K562 (cell line): Measurements from ENCODE around the gene VWC2L.

Source experiments
- BCOR ChIP-seq: fragments of 450-650 bp; IDR thresholded peaks from 2 replicates; pipeline ENCODE4 v1.6.1; 2016
- CEBPB ChIP-seq: fragments of 450-650 bp; IDR thresholded peaks from 2 replicates; pipeline ENCODE4 v1.6.1; 2016; ENCODE audit warnings: missing genetic modification characterization, missing compliant biosample characterization
- CHD1 ChIP-seq: fragments of 200-600 bp; sonication (generic); IDR thresholded peaks from one replicate; pipeline ENCODE4 v1.6.1; 2012; ENCODE audit warnings: mild to moderate bottlenecking, moderate library complexity, low read length, inconsistent platforms
- JUND ChIP-seq, 2 experiments: IDR thresholded peaks; 2 replicates in 1 of 2; 3 replicates in 1 of 2; pipeline ENCODE4 v1.6.1; 2011; ENCODE audit warnings: borderline replicate concordance in 2 of 2, low read depth in 2 of 2, low read length in 2 of 2, improper control_type of control experiment in 1 of 2, missing biosample characterization in 1 of 2, missing genetic modification characterization in 1 of 2, missing genetic modification reagents in 1 of 2
- MAFG ChIP-seq: fragments of 450-650 bp; conservative IDR thresholded peaks from 2 replicates; pipeline ENCODE4 v1.6.1; 2016; ENCODE audit warnings: missing genetic modification characterization, missing compliant biosample characterization
- RAD21 ChIP-seq, 2 experiments: fragments of 250-450 bp in 1 of 2; fragments of 450-650 bp in 1 of 2; sonication (Bioruptor Pico) in 1 of 2; formaldehyde crosslinking in 1 of 2; IDR thresholded peaks in 1 of 2; conservative IDR thresholded peaks in 1 of 2; 2 replicates each; pipeline versions ENCODE4 v1.4.0 to v1.8.0; 2020 to 2022; ENCODE audit warnings: mild to moderate bottlenecking in 2 of 2, moderate library complexity in 1 of 2
- RAD51 ChIP-seq: fragments of 450-650 bp; IDR thresholded peaks from 2 replicates; pipeline ENCODE4 v1.7.1; 2016; ENCODE audit warnings: low read depth, mild to moderate bottlenecking, borderline replicate concordance
- RBFOX2 ChIP-seq: fragments of 200-400 bp; formaldehyde crosslinking; IDR thresholded peaks from 2 replicates; pipeline ENCODE4 v1.6.1; 2017; ENCODE audit warnings: low read depth, mild to moderate bottlenecking, low read length, moderate library complexity
- RFX5 ChIP-seq: IDR thresholded peaks from 2 replicates; pipeline ENCODE4 v1.6.1; 2011; ENCODE audit warnings: low read depth, mild to moderate bottlenecking, improper control_type of control experiment, low read length
- SIN3A ChIP-seq, 2 experiments: fragments of 150-350 bp in 1 of 2; IDR thresholded peaks; 2 replicates each; pipeline ENCODE4 v1.6.1; 2011 to 2016; ENCODE audit warnings: borderline replicate concordance in 2 of 2, low read depth in 2 of 2, low read length in 2 of 2, mild to moderate bottlenecking in 2 of 2, moderate library complexity in 2 of 2; ENCODE audit not compliant: control insufficient read depth in 1 of 2
- ZNF140 ChIP-seq: fragments of 250-450 bp; sonication (Bioruptor Pico); IDR thresholded peaks from 2 replicates; pipeline ENCODE4 v1.8.0; 2021; ENCODE audit warnings: moderate library complexity, mild to moderate bottlenecking, inconsistent platforms
- TF ChIP-seq, protein P1 (sequence below), 3 experiments: IDR thresholded peaks in 2 of 3; conservative IDR thresholded peaks in 1 of 3; 2 replicates each; pipeline ENCODE4 v1.5.1; 2011 to 2012; ENCODE audit warnings: low read length in 3 of 3, mild to moderate bottlenecking in 3 of 3, control low read depth in 2 of 3, improper control_type of control experiment in 1 of 3, inconsistent platforms in 1 of 3, low read depth in 1 of 3, mixed read lengths in 1 of 3, moderate library complexity in 1 of 3; ENCODE audit not compliant: insufficient read depth in 2 of 3

- TF ChIP-seq RFX5 = no peak
- no peak for TF ChIP-seq MAFG
- TF ChIP-seq CEBPB (tag) = no peak
- no peak for TF ChIP-seq BCOR
- TF ChIP-seq, protein P1, sequence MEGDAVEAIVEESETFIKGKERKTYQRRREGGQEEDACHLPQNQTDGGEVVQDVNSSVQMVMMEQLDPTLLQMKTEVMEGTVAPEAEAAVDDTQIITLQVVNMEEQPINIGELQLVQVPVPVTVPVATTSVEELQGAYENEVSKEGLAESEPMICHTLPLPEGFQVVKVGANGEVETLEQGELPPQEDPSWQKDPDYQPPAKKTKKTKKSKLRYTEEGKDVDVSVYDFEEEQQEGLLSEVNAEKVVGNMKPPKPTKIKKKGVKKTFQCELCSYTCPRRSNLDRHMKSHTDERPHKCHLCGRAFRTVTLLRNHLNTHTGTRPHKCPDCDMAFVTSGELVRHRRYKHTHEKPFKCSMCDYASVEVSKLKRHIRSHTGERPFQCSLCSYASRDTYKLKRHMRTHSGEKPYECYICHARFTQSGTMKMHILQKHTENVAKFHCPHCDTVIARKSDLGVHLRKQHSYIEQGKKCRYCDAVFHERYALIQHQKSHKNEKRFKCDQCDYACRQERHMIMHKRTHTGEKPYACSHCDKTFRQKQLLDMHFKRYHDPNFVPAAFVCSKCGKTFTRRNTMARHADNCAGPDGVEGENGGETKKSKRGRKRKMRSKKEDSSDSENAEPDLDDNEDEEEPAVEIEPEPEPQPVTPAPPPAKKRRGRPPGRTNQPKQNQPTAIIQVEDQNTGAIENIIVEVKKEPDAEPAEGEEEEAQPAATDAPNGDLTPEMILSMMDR (IDR thresholded peaks at IDR 0.05 in 2 of 3, conservative IDR thresholded peaks at IDR 0.05 in 1 of 3; ENCODE audit: insufficient read depth in 2 of 3, low read depth in 1 of 3, low read length in 3 of 3) = no peak
- TF ChIP-seq RBFOX2 = no peak
- no peak for TF ChIP-seq JUND (IDR thresholded peaks at IDR 0.05; ENCODE audit: borderline replicate concordance, low read depth, low read length)
- TF ChIP-seq JUND (tag; IDR thresholded peaks at IDR 0.05; ENCODE audit: borderline replicate concordance, low read depth, low read length) = no peak
- no peak for TF ChIP-seq ZNF140 (CRISPR knock-in tag)
- no peak for TF ChIP-seq SIN3A (IDR thresholded peaks at IDR 0.05; ENCODE audit: borderline replicate concordance in 2 of 2, control insufficient read depth in 1 of 2, low read depth in 2 of 2, low read length in 2 of 2)
- TF ChIP-seq RAD21 (CRISPR knock-in tag; conservative IDR thresholded peaks at IDR 0.05 in 1 of 2, IDR thresholded peaks at IDR 0.05 in 1 of 2) = no peak
- TF ChIP-seq CHD1 = no peak
- TF ChIP-seq RAD51 = no peak
These were observed 81.8 kb downstream of the VWC2L start for GRCh38 chr2:214492608-214493007.
